Stimulated activated CD8-positive, alpha-beta memory T cell treated with anti-CD3 and anti-CD28 coated beads, Interleukin-2, amount 100 ng/mL, for 48 hours (primary cell): ENCODE data around the gene NOXA1.
"Not testable (repeated sequence)": the region's sequence is repeated elsewhere in the genome, so short reads cannot be mapped to it uniquely, and the experiment has no call there.

Experiments used
- DNase-seq, 2 donors: peaks; one replicate each; pipeline ENCODE4 v3.0.0-alpha.2; 2020; ENCODE audit warnings: low read depth in 2 of 2

The NOXA1 gene, protein sequence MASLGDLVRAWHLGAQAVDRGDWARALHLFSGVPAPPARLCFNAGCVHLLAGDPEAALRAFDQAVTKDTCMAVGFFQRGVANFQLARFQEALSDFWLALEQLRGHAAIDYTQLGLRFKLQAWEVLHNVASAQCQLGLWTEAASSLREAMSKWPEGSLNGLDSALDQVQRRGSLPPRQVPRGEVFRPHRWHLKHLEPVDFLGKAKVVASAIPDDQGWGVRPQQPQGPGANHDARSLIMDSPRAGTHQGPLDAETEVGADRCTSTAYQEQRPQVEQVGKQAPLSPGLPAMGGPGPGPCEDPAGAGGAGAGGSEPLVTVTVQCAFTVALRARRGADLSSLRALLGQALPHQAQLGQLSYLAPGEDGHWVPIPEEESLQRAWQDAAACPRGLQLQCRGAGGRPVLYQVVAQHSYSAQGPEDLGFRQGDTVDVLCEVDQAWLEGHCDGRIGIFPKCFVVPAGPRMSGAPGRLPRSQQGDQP

GRCh38 chr9:137422604-137423513, at the start of gene NOXA1, which contains the start of gene EXD3:
NOXA1 (plus strand) TSS chr9:137423393; CDS start chr9:137423530, 137 bp downstream.
EXD3 (minus strand) TSS chr9:137423162; CDS start chr9:137395357, 27,805 bp downstream.
- DNase-seq = peak; percentile 91 to 95

- no peak for DNase-seq
These were observed 49.6 kb upstream of the NOXA1 start for GRCh38 chr9:137373611-137373980.

DNA sequence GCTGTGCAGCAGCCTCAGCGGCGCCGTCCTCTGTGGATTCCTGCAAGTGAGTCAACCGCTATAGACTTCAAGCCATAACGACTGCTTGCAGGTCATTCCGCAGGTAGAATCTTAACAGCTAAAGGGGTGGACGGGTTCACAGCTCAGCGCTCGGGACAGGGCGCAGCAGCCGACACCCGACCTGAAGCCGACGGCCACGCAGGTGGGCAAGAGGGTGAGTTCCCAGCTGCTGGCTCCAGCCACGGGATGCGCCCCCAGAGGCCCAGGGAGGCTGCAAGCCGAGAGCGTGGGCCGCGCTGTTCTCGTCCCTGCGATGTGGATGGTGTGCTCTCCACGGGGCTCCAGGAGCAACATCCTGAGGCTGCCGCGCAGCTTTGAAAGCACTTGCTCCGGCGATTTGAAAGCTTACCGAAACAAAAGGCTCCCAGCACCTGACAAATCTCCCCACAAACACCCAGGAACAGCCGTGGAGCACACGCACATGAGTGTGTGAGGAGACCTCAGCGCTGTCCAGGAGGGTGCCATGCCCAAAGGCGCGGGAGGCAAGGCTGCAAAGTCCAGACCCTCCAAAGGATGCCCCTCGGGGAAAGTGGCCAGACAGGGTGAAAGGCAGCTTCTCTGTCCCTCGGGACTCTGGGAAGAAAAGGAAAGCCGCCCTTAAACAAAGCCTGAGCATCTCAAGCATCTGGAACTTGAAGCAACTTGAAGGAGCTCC, 48.9 kb upstream of the NOXA1 start:
- DNase-seq = no peak

- DNase-seq = no peak
These were observed 47.7 kb upstream of the NOXA1 start for GRCh38 chr9:137375321-137376058.

DNA sequence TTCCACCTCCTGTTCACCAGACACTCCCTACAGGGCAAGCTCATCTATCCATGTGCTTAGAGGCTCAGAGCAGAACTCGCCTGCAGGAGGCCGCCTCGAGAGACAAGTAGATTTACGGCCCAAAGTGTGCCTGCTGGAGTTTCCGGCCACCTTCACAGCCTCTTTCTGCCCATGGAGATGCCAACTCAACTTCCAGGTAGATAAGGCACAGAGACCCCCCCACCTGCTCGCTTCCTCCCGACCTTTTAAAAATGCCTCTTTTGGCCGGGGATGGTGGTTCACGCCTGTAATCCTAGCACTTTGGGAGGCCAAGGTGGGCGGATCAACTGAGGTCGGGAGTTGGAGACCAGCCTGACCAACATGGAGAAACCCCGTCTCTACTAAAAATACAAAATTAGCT, 46.8 kb upstream of the NOXA1 start:
- DNase-seq = no peak

DNA sequence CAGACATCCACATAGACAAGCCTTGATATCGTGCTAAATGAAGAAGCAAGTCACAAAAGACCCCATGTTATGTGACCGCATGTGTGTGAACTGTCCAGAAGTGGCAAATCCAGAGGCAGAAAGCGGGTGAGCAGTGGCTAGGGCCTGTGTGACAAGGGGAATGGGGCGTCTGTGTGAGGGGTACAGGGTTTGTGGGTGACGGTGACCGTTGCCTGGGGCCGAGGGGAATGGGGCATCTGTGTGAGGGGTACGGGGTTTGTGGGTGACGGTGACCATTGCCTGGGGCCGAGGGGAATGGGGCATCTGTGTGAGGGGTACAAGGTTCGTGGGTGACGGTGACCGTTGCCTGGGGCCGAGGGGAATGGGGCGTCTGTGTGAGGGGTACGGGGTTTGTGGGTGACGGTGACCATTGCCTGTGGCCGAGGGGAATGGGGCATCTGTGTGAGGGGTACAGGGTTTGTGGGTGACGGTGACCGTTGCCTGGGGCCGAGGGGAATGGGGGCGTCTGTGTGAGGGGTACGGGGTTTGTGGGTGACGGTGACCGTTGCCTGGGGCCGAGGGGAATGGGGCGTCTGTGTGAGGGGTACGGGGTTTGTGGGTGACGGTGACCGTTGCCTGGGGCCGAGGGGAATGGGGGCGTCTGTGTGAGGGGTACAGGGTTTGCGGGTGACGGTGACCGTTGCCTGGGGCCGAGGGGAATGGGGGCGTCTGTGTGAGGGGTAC, 44.3 kb upstream of the NOXA1 start:
- not testable (repeated sequence) for DNase-seq

- no peak for DNase-seq
These were observed 43.4 kb upstream of the NOXA1 start for GRCh38 chr9:137379761-137380161.

- no peak for DNase-seq
These were observed 43.0 kb upstream of the NOXA1 start for GRCh38 chr9:137380171-137380570.

GRCh38 chr9:137380606-137381005, 42.6 kb upstream of the NOXA1 start:
- no peak for DNase-seq

DNA sequence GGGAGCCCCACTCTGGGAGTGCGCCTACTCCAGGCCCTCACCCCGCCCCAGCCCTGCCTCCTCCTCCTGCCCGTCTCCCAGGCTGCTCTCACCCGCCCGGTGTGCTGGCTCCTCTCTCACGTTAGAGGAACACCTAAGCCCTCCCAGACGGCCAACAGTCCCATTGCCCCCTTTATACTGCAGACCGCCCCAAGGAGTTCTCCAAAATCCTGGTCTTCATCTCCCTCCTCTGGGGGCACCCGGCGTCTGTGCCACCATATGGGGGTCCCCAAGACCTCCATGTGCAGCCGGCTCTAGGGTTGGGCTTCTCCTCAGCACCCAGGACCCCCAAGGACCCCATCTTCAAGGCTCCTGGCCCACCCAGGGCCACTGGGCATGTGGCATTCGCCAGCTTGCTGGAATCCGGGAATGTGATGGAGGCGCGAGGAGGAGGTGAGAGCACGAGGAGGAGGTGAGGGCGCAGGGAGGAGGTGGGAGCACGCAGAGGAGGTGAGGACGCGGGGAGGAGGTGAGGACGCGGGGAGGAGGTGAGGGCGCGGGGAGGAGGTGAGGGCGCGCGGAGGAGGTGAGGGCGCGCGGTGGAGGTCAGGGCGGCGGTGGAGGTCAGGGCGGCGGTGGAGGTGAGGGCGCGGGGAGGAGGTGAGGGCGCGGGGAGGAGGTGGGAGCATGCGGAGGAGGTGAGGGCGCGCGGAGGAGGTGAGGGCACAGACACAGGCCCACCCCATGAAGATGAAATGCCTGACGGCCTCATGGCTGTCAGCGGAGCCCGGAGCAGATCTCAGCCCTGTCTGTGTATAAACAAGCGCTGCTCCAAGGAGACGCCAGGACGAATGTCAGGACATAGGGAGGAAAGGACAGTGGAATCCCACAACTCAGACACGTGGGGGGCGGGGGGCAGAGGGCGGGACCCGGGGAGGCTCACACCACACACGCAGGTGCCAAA, 41.4 kb upstream of the NOXA1 start:
- DNase-seq = no peak

GRCh38 chr9:137382444-137383080, 40.6 kb upstream of the NOXA1 start:
- no peak for DNase-seq

GRCh38 chr9:137383081-137383783, 40.0 kb upstream of the NOXA1 start:
- DNase-seq = no peak

- DNase-seq = no peak
These were observed 39.1 kb upstream of the NOXA1 start for GRCh38 chr9:137383784-137384756.

GRCh38 chr9:137385061-137385655, 38.0 kb upstream of the NOXA1 start:
- no peak for DNase-seq

- not testable (repeated sequence) for DNase-seq
These were observed 36.6 kb upstream of the NOXA1 start for GRCh38 chr9:137386507-137387113.
